Stimulated activated CD4-positive, alpha-beta T cell treated with anti-CD3 and anti-CD28 coated beads, Interleukin-12 subunit alpha, Interleukin-12 subunit beta, amount 100 ng/mL, for 48 hours (primary cell): ENCODE measurements around the gene TMEM147.

Experiments
- DNase-seq, 3 donors: peaks; one replicate each; pipeline ENCODE4 v3.0.0-alpha.2; 2020; ENCODE audit warnings: low read depth in 2 of 3, low spot score in 1 of 3

Gene TMEM147

GRCh38 chr19:35545855-35546381 lies 492 bp downstream of the TMEM147 start:
- peak; percentile 54 to 62 (median 58) for DNase-seq

- no peak for DNase-seq
Measured at GRCh38 chr19:35546532-35546931, 1.1 kb downstream of the TMEM147 start.

GRCh38 chr19:35549174-35549788 lies 3.9 kb downstream of the TMEM147 start:
- DNase-seq, result peak in 2 of 3 donors; percentile 25 to 53

- no peak for DNase-seq
Measured at GRCh38 chr19:35549879-35550523, 4.6 kb downstream of the TMEM147 start.

- DNase-seq, result no peak
Measured at GRCh38 chr19:35551091-35551810, 5.8 kb downstream of the TMEM147 start.

- no peak for DNase-seq
Measured at GRCh38 chr19:35552534-35553384, 7.3 kb downstream of the TMEM147 start.

- DNase-seq, result no peak
Measured at GRCh38 chr19:35553385-35554000, 8.1 kb downstream of the TMEM147 start.

- DNase-seq, result no peak
Measured at GRCh38 chr19:35554076-35554475, 8.7 kb downstream of the TMEM147 start.

- no peak for DNase-seq
Measured at GRCh38 chr19:35555301-35556005, 10.0 kb downstream of the TMEM147 start.

GRCh38 chr19:35556025-35556590 lies 10.7 kb downstream of the TMEM147 start:
- no peak for DNase-seq

GRCh38 chr19:35556846-35557538 lies 11.6 kb downstream of the TMEM147 start:
- DNase-seq, result no peak

GRCh38 chr19:35557539-35558399 lies 12.3 kb downstream of the TMEM147 start:
- DNase-seq, result peak in 2 of 3 donors; percentile 40 to 46

- DNase-seq, result no peak
Measured at GRCh38 chr19:35558400-35559280, 13.2 kb downstream of the TMEM147 start.

- no peak for DNase-seq
Measured at GRCh38 chr19:35559281-35559659, 13.8 kb downstream of the TMEM147 start.

GRCh38 chr19:35559781-35560180 lies 14.4 kb downstream of the TMEM147 start:
- no peak for DNase-seq

GRCh38 chr19:35560271-35560670 lies 14.8 kb downstream of the TMEM147 start:
- no peak for DNase-seq

GRCh38 chr19:35560677-35561076 lies 15.3 kb downstream of the TMEM147 start:
- no peak for DNase-seq
